ENCODE measurements around the gene HADH. TPM values are rescaled to one million over a fixed set of nuclear protein-coding genes. Genes with fewer than 3 reads are reported as not detected.

Gene HADH
- total RNA-seq, 1 experiment from 2014 or later, result 39.8 TPM

GRCh38 chr4:108053251-108053711 lies 63.6 kb downstream of the HADH start:
- no peak for TF ChIP-seq MLX (CRISPR knock-in tag; IDR thresholded peaks at IDR 0.05)
- no peak for TF ChIP-seq E2F1 (CRISPR knock-in tag; IDR thresholded peaks at IDR 0.05)
- TF ChIP-seq RELA (CRISPR knock-in tag; IDR thresholded peaks at IDR 0.05; ENCODE audit: borderline replicate concordance), result no peak
- no peak for TF ChIP-seq FOXJ3 (CRISPR knock-in tag; IDR thresholded peaks at IDR 0.05; ENCODE audit: borderline replicate concordance)
- TF ChIP-seq ZNF219 (CRISPR knock-in tag; IDR thresholded peaks at IDR 0.05; ENCODE audit: borderline replicate concordance), result no peak
- TF ChIP-seq GTF2I (CRISPR knock-in tag; conservative IDR thresholded peaks at IDR 0.05), result no peak
- TF ChIP-seq EMX1 (CRISPR knock-in tag; IDR thresholded peaks at IDR 0.05), result no peak
- no peak for TF ChIP-seq E2F4 (CRISPR knock-in tag; IDR thresholded peaks at IDR 0.05; ENCODE audit: borderline replicate concordance, low read depth)
- no peak for TF ChIP-seq NR1H2 (CRISPR knock-in tag; IDR thresholded peaks at IDR 0.05)
- TF ChIP-seq ZNF121 (CRISPR knock-in tag; IDR thresholded peaks at IDR 0.05), result no peak
- no peak for TF ChIP-seq SP1 (CRISPR knock-in tag; conservative IDR thresholded peaks at IDR 0.05)
- TF ChIP-seq E2F5 (CRISPR knock-in tag; IDR thresholded peaks at IDR 0.05), result no peak
- Mint-ChIP-seq H3K36me3 (no peaks in the 10 kb centered on the region), H3K9me3 (no peaks in the 10 kb centered on the region), H3K27me3 (ENCODE audit: low read depth) (peaks cover 11% of the 10 kb centered on the region), H3K27ac (no peak overlapping the region), H3K4me3 (no peak overlapping the region), H3K4me1 (peaks cover 15% of the 10 kb centered on the region)
- POLR2A ChIA-PET, result no interaction called here
- DNase-seq (ENCODE audit: low spot score), result no peak
- CTCF ChIA-PET, result interaction anchor here (1.0 kb wide), 1 partner anchor 519 kb away, joined by 3 read pairs; no protein-coding TSS in a partner anchor
- ATAC-seq, result no peak

- peaks cover 10% of the 10 kb centered on the region for H3K27me3 Mint-ChIP-seq (ENCODE audit: low read depth)
- no peak overlapping the region for H3K27ac Mint-ChIP-seq
- ATAC-seq (no peak), DNase-seq (ENCODE audit: low spot score) (no peak)
- ChIA-PET CTCF (interaction anchor here (1.0 kb wide), 1 partner anchor 518 kb away, joined by 3 read pairs; no protein-coding TSS in a partner anchor), POLR2A (no interaction called here)
- no peaks in the 10 kb centered on the region for H3K9me3 Mint-ChIP-seq
- no peak overlapping the region for H3K4me3 Mint-ChIP-seq
- no peak for TF ChIP-seq PRRX2 (CRISPR knock-in tag; IDR thresholded peaks at IDR 0.05)
- TF ChIP-seq ZNF317 (CRISPR knock-in tag; IDR thresholded peaks at IDR 0.05; ENCODE audit: borderline replicate concordance, low read depth), result no peak
- TF ChIP-seq MXD4 (CRISPR knock-in tag; IDR thresholded peaks at IDR 0.05; ENCODE audit: borderline replicate concordance), result no peak
- no peak for TF ChIP-seq ZNF138 (CRISPR knock-in tag; conservative IDR thresholded peaks at IDR 0.05)
- TF ChIP-seq USF1 (CRISPR knock-in tag; IDR thresholded peaks at IDR 0.05), result no peak
- TF ChIP-seq EMX1 (CRISPR knock-in tag; IDR thresholded peaks at IDR 0.05), result no peak
- no peak for TF ChIP-seq ZNF425 (CRISPR knock-in tag; conservative IDR thresholded peaks at IDR 0.05)
- TF ChIP-seq JUN (CRISPR knock-in tag; IDR thresholded peaks at IDR 0.05), result no peak
- TF ChIP-seq CTCF (IDR thresholded peaks at IDR 0.05), result no peak
- no peak for TF ChIP-seq TP53 (CRISPR knock-in tag; IDR thresholded peaks at IDR 0.05)
- TF ChIP-seq ZBTB21 (CRISPR knock-in tag; IDR thresholded peaks at IDR 0.05; ENCODE audit: borderline replicate concordance), result no peak
- no peak for TF ChIP-seq ZNF671 (CRISPR knock-in tag; IDR thresholded peaks at IDR 0.05)
- TF ChIP-seq ZNF416 (CRISPR knock-in tag; IDR thresholded peaks at IDR 0.05), result no peak
- TF ChIP-seq RORB (CRISPR knock-in tag; IDR thresholded peaks at IDR 0.05), result no peak
- TF ChIP-seq IRF2 (CRISPR knock-in tag; IDR thresholded peaks at IDR 0.05; ENCODE audit: borderline replicate concordance, low read depth), result no peak
- H3K4me1 Mint-ChIP-seq, result peaks cover 15% of the 10 kb centered on the region
- no peaks in the 10 kb centered on the region for H3K36me3 Mint-ChIP-seq
These were observed 64.4 kb downstream of the HADH start for GRCh38 chr4:108054025-108054638.
